Activated naive CD8-positive, alpha-beta T cell treated with anti-CD3 and anti-CD28 coated beads for 36 hours (primary cell): ENCODE data around the gene AKR1C2. TPM values are rescaled to one million over a fixed set of nuclear protein-coding genes. Genes with fewer than 3 reads are reported as not detected.
"Not testable (repeated sequence)": the region's sequence is repeated elsewhere in the genome, so short reads cannot be mapped to it uniquely, and the experiment has no call there.

Source experiments
- DNase-seq: peaks from one replicate; pipeline ENCODE4 v3.0.0; 2021
- H3K27ac Mint-ChIP-seq: one replicate; pipeline ENCODE4 v1.8.0; 2022; ENCODE audit warnings: mild to moderate bottlenecking, moderate library complexity, mixed read lengths
- H3K27me3 Mint-ChIP-seq: one replicate; pipeline ENCODE4 v1.8.0; 2022; ENCODE audit warnings: mild to moderate bottlenecking, mixed read lengths
- H3K36me3 Mint-ChIP-seq: one replicate; pipeline ENCODE4 v1.8.0; 2021; ENCODE audit warnings: mild to moderate bottlenecking, mixed read lengths
- H3K4me1 Mint-ChIP-seq: one replicate; pipeline ENCODE4 v1.8.0; 2021; ENCODE audit warnings: mixed read lengths
- H3K4me3 Mint-ChIP-seq: one replicate; pipeline ENCODE4 v1.8.0; 2022; ENCODE audit warnings: mild to moderate bottlenecking, moderate library complexity, mixed read lengths
- H3K9me3 Mint-ChIP-seq: one replicate; pipeline ENCODE4 v1.8.0; 2022; ENCODE audit warnings: mixed read lengths
- total RNA-seq, 2 experiments: library from RNA; stranded (reverse); gene quantifications; one replicate each; pipeline ENCODE4 v1.2.3, GENCODE V29; 2021

AKR1C2 gene
- total RNA-seq, 2 experiments from 2014 or later: not detected

- no peak for DNase-seq
- H3K4me1 Mint-ChIP-seq: no peaks in the 10 kb centered on the region
- H3K9me3 Mint-ChIP-seq: no peaks in the 10 kb centered on the region
- no peaks in the 10 kb centered on the region for H3K36me3 Mint-ChIP-seq
- no peak overlapping the region for H3K4me3 Mint-ChIP-seq
- H3K27me3 Mint-ChIP-seq: no peaks in the 10 kb centered on the region
- H3K27ac Mint-ChIP-seq: no peak overlapping the region
Observed at GRCh38 chr10:5013385-5013784, 9.7 kb upstream of the AKR1C2 start.

GRCh38 chr10:5012595-5012994 is 8.9 kb upstream of the AKR1C2 start:
- Mint-ChIP-seq H3K36me3 (no peaks in the 10 kb centered on the region), H3K27me3 (no peaks in the 10 kb centered on the region), H3K4me1 (no peaks in the 10 kb centered on the region), H3K27ac (no peak overlapping the region), H3K4me3 (no peak overlapping the region), H3K9me3 (no peaks in the 10 kb centered on the region)
- DNase-seq: no peak

GRCh38 chr10:5011392-5011791 is 7.7 kb upstream of the AKR1C2 start:
- H3K9me3 Mint-ChIP-seq, H3K4me3 Mint-ChIP-seq, H3K4me1 Mint-ChIP-seq, H3K27me3 Mint-ChIP-seq, H3K36me3 Mint-ChIP-seq, H3K27ac Mint-ChIP-seq, DNase-seq: not testable (repeated sequence)

GRCh38 chr10:5010043-5010442 is 6.4 kb upstream of the AKR1C2 start:
- not testable (repeated sequence) for H3K27me3 Mint-ChIP-seq, DNase-seq, H3K4me1 Mint-ChIP-seq, H3K36me3 Mint-ChIP-seq, H3K4me3 Mint-ChIP-seq, H3K27ac Mint-ChIP-seq, H3K9me3 Mint-ChIP-seq

- not testable (repeated sequence) for H3K9me3 Mint-ChIP-seq, H3K36me3 Mint-ChIP-seq, DNase-seq, H3K27ac Mint-ChIP-seq, H3K27me3 Mint-ChIP-seq, H3K4me3 Mint-ChIP-seq, H3K4me1 Mint-ChIP-seq
Observed at GRCh38 chr10:5008857-5009548, 5.3 kb upstream of the AKR1C2 start.

GRCh38 chr10:5004501-5004900 is 844 bp upstream of the AKR1C2 start:
- H3K27ac Mint-ChIP-seq, H3K9me3 Mint-ChIP-seq, DNase-seq, H3K27me3 Mint-ChIP-seq, H3K36me3 Mint-ChIP-seq, H3K4me1 Mint-ChIP-seq, H3K4me3 Mint-ChIP-seq: not testable (repeated sequence)

GRCh38 chr10:5004030-5004385 is 351 bp upstream of the AKR1C2 start:
- H3K4me1 Mint-ChIP-seq, DNase-seq, H3K36me3 Mint-ChIP-seq, H3K27ac Mint-ChIP-seq, H3K27me3 Mint-ChIP-seq, H3K4me3 Mint-ChIP-seq, H3K9me3 Mint-ChIP-seq: not testable (repeated sequence)

GRCh38 chr10:5002013-5002727 is 1.5 kb downstream of the AKR1C2 start:
- Mint-ChIP-seq H3K4me3 (no peak overlapping the region), H3K27me3 (no peaks in the 10 kb centered on the region), H3K9me3 (peaks cover 1% of the 10 kb centered on the region), H3K36me3 (no peaks in the 10 kb centered on the region), H3K4me1 (no peaks in the 10 kb centered on the region), H3K27ac (no peak overlapping the region)
- DNase-seq: no peak

GRCh38 chr10:4998671-4999070 is 5.0 kb downstream of the AKR1C2 start:
- Mint-ChIP-seq H3K9me3 (no peaks in the 10 kb centered on the region), H3K36me3 (no peaks in the 10 kb centered on the region), H3K4me1 (no peaks in the 10 kb centered on the region), H3K27ac (no peak overlapping the region), H3K27me3 (no peaks in the 10 kb centered on the region), H3K4me3 (no peak overlapping the region)
- no peak for DNase-seq

GRCh38 chr10:4994260-4994659 is 9.4 kb downstream of the AKR1C2 start:
- not testable (repeated sequence) for H3K9me3 Mint-ChIP-seq, H3K27me3 Mint-ChIP-seq, DNase-seq, H3K4me1 Mint-ChIP-seq, H3K27ac Mint-ChIP-seq, H3K36me3 Mint-ChIP-seq, H3K4me3 Mint-ChIP-seq

GRCh38 chr10:4992564-4992963 is 11.1 kb downstream of the AKR1C2 start:
- H3K27me3 Mint-ChIP-seq, H3K36me3 Mint-ChIP-seq, H3K4me3 Mint-ChIP-seq, DNase-seq, H3K9me3 Mint-ChIP-seq, H3K4me1 Mint-ChIP-seq, H3K27ac Mint-ChIP-seq: not testable (repeated sequence)

GRCh38 chr10:4991463-4991862 is 12.2 kb downstream of the AKR1C2 start:
- H3K27me3 Mint-ChIP-seq, DNase-seq, H3K36me3 Mint-ChIP-seq, H3K4me1 Mint-ChIP-seq, H3K9me3 Mint-ChIP-seq, H3K4me3 Mint-ChIP-seq, H3K27ac Mint-ChIP-seq: not testable (repeated sequence)

GRCh38 chr10:4990217-4990616 is 13.4 kb downstream of the AKR1C2 start:
- Mint-ChIP-seq H3K4me1 (no peaks in the 10 kb centered on the region), H3K27ac (no peak overlapping the region), H3K9me3 (no peaks in the 10 kb centered on the region), H3K27me3 (no peaks in the 10 kb centered on the region), H3K36me3 (no peaks in the 10 kb centered on the region), H3K4me3 (no peak overlapping the region)
- DNase-seq: no peak

- H3K4me3 Mint-ChIP-seq, DNase-seq, H3K27me3 Mint-ChIP-seq, H3K9me3 Mint-ChIP-seq, H3K4me1 Mint-ChIP-seq, H3K36me3 Mint-ChIP-seq, H3K27ac Mint-ChIP-seq: not testable (repeated sequence)
Observed at GRCh38 chr10:4988000-4988641, 15.5 kb downstream of the AKR1C2 start.

GRCh38 chr10:4984971-4985594 is 18.6 kb downstream of the AKR1C2 start:
- H3K27ac Mint-ChIP-seq: no peak overlapping the region
- no peak overlapping the region for H3K4me3 Mint-ChIP-seq
- DNase-seq: no peak
- no peaks in the 10 kb centered on the region for H3K36me3 Mint-ChIP-seq
- H3K4me1 Mint-ChIP-seq: peaks cover 4% of the 10 kb centered on the region
- H3K27me3 Mint-ChIP-seq: peaks cover 5% of the 10 kb centered on the region
- no peaks in the 10 kb centered on the region for H3K9me3 Mint-ChIP-seq
